Nephron (organoid): ENCODE measurements around the gene TDRD1.

Experiments used
- H3K27ac Mint-ChIP-seq, 3 experiments: 2 replicates each; pipeline ENCODE4 v1.8.0; 2020; ENCODE audit warnings: mixed read lengths in 3 of 3, mild to moderate bottlenecking in 2 of 3, moderate library complexity in 1 of 3
- H3K27me3 Mint-ChIP-seq: 2 replicates; pipeline ENCODE4 v1.8.0; 2021; ENCODE audit warnings: low read depth, mild to moderate bottlenecking, moderate library complexity, mixed read lengths
- H3K36me3 Mint-ChIP-seq: 2 replicates; pipeline ENCODE4 v1.8.0; 2020; ENCODE audit warnings: low read depth, mixed read lengths
- H3K4me1 Mint-ChIP-seq: 2 replicates; pipeline ENCODE4 v1.8.0; 2020; ENCODE audit warnings: mixed read lengths
- H3K4me3 Mint-ChIP-seq, 3 experiments: 2 replicates each; pipeline ENCODE4 v1.8.0; 2020; ENCODE audit warnings: mild to moderate bottlenecking in 3 of 3, mixed read lengths in 3 of 3, moderate library complexity in 2 of 3
- H3K9me3 Mint-ChIP-seq: 2 replicates; pipeline ENCODE4 v1.8.0; 2020; ENCODE audit warnings: mixed read lengths
- TF ChIP-seq, protein P1 (sequence below), 3 experiments: fragments of 200-600 bp; sonication (generic); IDR thresholded peaks; one replicate each; pipeline ENCODE4 v1.5.0; 2021; ENCODE audit warnings: antibody characterized with exemption in 3 of 3; ENCODE audit not compliant: unreplicated experiment in 3 of 3

Gene TDRD1

DNA sequence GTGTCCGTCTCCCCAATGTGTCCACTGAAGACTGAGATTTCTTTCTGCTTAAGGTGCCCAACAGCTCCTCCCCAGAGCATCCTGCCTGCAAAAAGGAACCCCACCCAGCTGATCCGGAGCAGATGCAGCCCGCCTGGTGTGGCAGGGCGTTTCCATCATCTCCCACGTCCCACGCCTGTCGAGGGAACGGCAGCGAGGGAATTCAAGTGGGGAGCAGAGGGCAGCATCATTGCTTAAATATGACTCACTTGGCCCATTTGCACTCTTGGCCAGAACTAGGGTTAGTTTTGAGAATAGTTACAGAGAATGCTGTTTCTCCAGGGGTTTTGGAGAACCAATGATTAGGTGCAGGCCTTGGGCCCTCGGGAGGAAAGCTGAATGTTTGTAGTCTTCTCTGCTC, 80.7 kb downstream of the TDRD1 start:
- no peak overlapping the region for H3K27ac Mint-ChIP-seq
- H3K36me3 Mint-ChIP-seq: no peaks in the 10 kb centered on the region
- TF ChIP-seq, protein P1, sequence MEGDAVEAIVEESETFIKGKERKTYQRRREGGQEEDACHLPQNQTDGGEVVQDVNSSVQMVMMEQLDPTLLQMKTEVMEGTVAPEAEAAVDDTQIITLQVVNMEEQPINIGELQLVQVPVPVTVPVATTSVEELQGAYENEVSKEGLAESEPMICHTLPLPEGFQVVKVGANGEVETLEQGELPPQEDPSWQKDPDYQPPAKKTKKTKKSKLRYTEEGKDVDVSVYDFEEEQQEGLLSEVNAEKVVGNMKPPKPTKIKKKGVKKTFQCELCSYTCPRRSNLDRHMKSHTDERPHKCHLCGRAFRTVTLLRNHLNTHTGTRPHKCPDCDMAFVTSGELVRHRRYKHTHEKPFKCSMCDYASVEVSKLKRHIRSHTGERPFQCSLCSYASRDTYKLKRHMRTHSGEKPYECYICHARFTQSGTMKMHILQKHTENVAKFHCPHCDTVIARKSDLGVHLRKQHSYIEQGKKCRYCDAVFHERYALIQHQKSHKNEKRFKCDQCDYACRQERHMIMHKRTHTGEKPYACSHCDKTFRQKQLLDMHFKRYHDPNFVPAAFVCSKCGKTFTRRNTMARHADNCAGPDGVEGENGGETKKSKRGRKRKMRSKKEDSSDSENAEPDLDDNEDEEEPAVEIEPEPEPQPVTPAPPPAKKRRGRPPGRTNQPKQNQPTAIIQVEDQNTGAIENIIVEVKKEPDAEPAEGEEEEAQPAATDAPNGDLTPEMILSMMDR (IDR thresholded peaks at IDR 0.05; ENCODE audit: unreplicated experiment in 3 of 3): no peak
- H3K4me3 Mint-ChIP-seq: no peak overlapping the region
- peaks cover 28% of the 10 kb centered on the region for H3K4me1 Mint-ChIP-seq
- no peaks in the 10 kb centered on the region for H3K9me3 Mint-ChIP-seq
- H3K27me3 Mint-ChIP-seq: peaks cover 9% of the 10 kb centered on the region

DNA sequence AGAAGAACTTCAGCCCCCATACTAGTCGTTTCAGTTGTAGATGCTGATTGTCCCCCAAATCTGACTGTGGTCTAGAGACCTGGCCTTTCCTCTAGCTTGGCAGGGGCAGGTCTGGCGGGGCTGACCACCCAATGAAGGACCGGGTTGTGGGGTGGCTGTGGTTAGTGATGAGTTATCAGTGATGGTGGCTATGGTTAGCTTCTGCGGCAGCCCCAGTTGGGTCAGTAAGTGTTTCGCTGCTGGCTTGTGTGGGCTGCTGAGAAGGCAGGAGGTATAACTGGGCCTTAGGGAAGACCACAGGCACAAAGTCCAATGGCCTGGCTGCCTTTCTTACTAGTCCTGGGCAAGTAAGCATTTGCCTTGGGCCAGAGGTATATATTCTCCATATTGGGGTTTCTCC, 81.2 kb downstream of the TDRD1 start:
- peaks cover 4% of the 10 kb centered on the region for H3K27me3 Mint-ChIP-seq
- no peaks in the 10 kb centered on the region for H3K9me3 Mint-ChIP-seq
- no peak overlapping the region for H3K4me3 Mint-ChIP-seq
- no peak overlapping the region for H3K27ac Mint-ChIP-seq
- peaks cover 30% of the 10 kb centered on the region for H3K4me1 Mint-ChIP-seq
- TF ChIP-seq, protein P1 (IDR thresholded peaks at IDR 0.05; ENCODE audit: unreplicated experiment in 3 of 3): no peak
- no peaks in the 10 kb centered on the region for H3K36me3 Mint-ChIP-seq

DNA sequence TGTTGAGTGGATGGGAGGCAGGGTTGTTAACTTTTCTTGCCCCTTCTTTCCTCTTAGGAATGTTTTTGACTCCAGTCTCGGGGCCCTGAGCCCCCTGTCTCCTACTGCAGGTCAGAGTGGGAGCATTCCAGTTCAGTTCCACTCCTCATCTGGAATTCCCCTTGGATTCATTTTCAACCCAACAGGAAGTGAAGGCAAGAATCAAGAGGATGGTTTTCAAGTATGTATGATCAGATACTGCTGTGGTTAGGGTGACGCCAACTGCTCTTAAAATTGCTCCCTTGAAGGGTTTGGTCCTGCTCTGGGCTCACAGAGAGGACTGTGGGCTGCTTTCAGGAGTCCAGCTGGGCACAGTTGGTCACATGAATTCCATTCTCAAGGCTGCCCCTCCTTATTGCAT, 81.9 kb downstream of the TDRD1 start:
- H3K27ac Mint-ChIP-seq: no peak overlapping the region
- TF ChIP-seq, protein P1 (IDR thresholded peaks at IDR 0.05; ENCODE audit: unreplicated experiment in 3 of 3): no peak
- no peak overlapping the region for H3K4me3 Mint-ChIP-seq
- H3K9me3 Mint-ChIP-seq: no peaks in the 10 kb centered on the region
- peaks cover 3% of the 10 kb centered on the region for H3K27me3 Mint-ChIP-seq
- no peaks in the 10 kb centered on the region for H3K36me3 Mint-ChIP-seq
- H3K4me1 Mint-ChIP-seq: peaks cover 31% of the 10 kb centered on the region

DNA sequence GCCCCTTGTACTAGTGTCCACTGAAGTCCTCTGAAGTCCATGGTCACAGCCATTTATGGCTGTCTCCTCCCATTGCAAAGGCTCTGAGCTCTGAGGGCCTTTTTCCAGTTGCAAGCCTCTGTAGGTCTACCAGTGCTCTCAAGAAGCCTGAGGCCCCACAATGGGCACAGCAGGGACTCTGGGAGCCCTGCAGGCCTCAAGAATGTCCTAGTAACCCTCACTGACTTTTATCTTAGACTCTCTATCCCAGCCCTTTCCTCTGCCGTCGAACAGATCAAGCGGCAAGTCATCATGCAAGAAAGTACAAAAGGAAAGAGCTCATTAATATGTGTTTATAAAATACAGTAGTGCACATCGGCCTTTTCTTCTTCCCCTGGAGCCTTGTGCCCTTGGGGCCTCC, 83.3 kb downstream of the TDRD1 start:
- peaks cover 4% of the 10 kb centered on the region for H3K27me3 Mint-ChIP-seq
- peaks cover 28% of the 10 kb centered on the region for H3K4me1 Mint-ChIP-seq
- H3K4me3 Mint-ChIP-seq: no peak overlapping the region
- H3K36me3 Mint-ChIP-seq: no peaks in the 10 kb centered on the region
- no peak overlapping the region for H3K27ac Mint-ChIP-seq
- TF ChIP-seq, protein P1 (IDR thresholded peaks at IDR 0.05; ENCODE audit: unreplicated experiment in 3 of 3): no peak
- no peaks in the 10 kb centered on the region for H3K9me3 Mint-ChIP-seq

DNA sequence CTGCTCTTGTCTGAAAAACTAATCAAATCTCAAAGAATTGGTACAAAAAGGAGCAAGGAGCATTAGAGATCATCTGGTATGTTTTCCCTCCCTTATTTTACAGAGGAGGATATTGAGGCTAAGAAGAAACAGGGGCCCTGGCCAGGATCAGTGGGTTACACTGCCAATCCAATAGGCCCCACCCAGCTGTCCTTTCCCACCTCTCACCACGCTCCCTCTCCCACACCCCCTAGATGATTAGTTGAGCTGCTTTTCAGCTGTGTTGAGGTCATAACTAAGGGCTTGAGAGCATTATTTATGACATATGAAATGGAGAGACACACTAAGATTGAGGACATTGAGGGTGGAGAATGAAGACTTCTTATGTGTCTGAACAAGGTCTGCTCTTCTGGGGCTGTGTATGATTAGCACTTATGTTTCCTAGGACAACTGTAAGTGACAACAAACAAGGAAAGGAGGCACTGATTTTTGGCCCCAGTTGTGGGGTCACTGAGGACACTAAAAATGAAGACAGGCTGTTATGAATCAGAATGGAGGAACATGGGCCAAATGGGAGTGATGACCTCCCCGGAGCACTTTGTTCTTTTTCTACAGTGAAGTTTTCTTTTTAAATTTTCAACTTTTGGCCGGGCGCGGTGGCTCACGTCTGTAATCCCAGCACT, 86.4 kb downstream of the TDRD1 start:
- Mint-ChIP-seq H3K4me3 (no peak overlapping the region), H3K36me3 (no peaks in the 10 kb centered on the region), H3K27me3 (peaks cover 7% of the 10 kb centered on the region), H3K27ac (peak overlapping the region in 2 of 3 experiments; percentile 1 to 36), H3K9me3 (no peaks in the 10 kb centered on the region), H3K4me1 (peaks cover 23% of the 10 kb centered on the region)
- TF ChIP-seq, protein P1 (IDR thresholded peaks at IDR 0.05; ENCODE audit: unreplicated experiment in 3 of 3): no peak

DNA sequence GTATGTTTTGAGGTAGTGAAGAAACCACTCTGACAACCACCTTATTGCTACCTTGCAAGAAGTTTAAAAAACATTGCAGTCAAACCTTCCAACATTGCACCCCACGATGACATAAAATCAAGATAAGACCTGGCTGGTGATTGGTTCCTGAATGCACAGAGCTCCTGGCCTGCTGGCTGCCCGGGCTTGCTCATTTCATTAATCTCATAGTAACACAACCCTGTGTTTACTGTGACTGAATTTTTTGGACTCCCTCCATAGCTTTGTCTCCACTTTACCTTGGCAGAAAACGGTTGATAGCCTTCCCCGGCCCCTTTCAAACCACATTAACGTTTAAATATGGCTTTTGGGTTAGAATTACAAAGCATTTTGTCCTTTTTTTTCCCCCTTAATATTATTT, 87.4 kb downstream of the TDRD1 start:
- no peak overlapping the region for H3K4me3 Mint-ChIP-seq
- TF ChIP-seq, protein P1 (IDR thresholded peaks at IDR 0.05; ENCODE audit: unreplicated experiment in 3 of 3): no peak
- H3K27ac Mint-ChIP-seq: peak overlapping the region in 2 of 3 experiments; percentile 9 to 31
- no peaks in the 10 kb centered on the region for H3K36me3 Mint-ChIP-seq
- H3K4me1 Mint-ChIP-seq: peaks cover 31% of the 10 kb centered on the region
- H3K9me3 Mint-ChIP-seq: no peaks in the 10 kb centered on the region
- H3K27me3 Mint-ChIP-seq: peaks cover 7% of the 10 kb centered on the region
